Prostate gland (tissue), 2 donors: ENCODE measurements around the gene TBC1D16. TPM values are rescaled to one million over a fixed set of nuclear protein-coding genes. Genes with fewer than 3 reads are reported as not detected.

Experiments
- DNase-seq: peaks from one replicate; pipeline ENCODE4 v3.0.0-alpha.2; 2019; ENCODE audit warnings: low spot score
- H3K27ac ChIP-seq, 2 donors: fragments of 200-600 bp; sonication (generic); 2 replicates each; pipeline ENCODE4 v1.5.1; 2017 to 2019
- H3K27me3 ChIP-seq: fragments of 200-600 bp; sonication (generic); replicated peaks from 2 replicates; pipeline ENCODE4 v1.5.1; 2019; ENCODE audit not compliant: insufficient read depth
- H3K36me3 ChIP-seq, 2 donors: fragments of 200-600 bp; sonication (generic); 1 replicate in 1 of 2; 2 replicates in 1 of 2; pipeline versions ENCODE4 v1.5.1 to v1.8.1; 2017 to 2019
- H3K4me1 ChIP-seq: fragments of 200-600 bp; sonication (generic); replicated peaks from 2 replicates; pipeline ENCODE4 v1.5.1; 2019
- H3K4me3 ChIP-seq, 2 donors: fragments of 200-600 bp; sonication (generic); 2 replicates each; pipeline ENCODE4 v1.5.1; 2017 to 2019
- H3K9me3 ChIP-seq: fragments of 200-600 bp; sonication (generic); 2 replicates; pipeline ENCODE4 v1.5.1; 2017
- POLR2A ChIP-seq: fragments of 450-650 bp; IDR thresholded peaks from one replicate; pipeline ENCODE4 v1.6.1; 2016; ENCODE audit warnings: antibody characterized with exemption, mild to moderate bottlenecking
- POLR2AphosphoS5 ChIP-seq: sonication (generic); formaldehyde crosslinking; IDR thresholded peaks from one replicate; pipeline ENCODE4 v1.6.1; 2017; ENCODE audit warnings: antibody characterized with exemption
- WGBS: methylation state at CpG from one replicate; pipeline ENCODE4 v1.1.5; 2018; 5-methylcytosine and 5-hydroxymethylcytosine counted together
- intact Hi-C: fragments of 100-400 bp; cut with DNase I; formaldehyde crosslinking; loops from one replicate; pipeline ENCODE4 v1.14.2; 2022
- total RNA-seq, 2 donors: library from RNA; depleted of rRNA; stranded (reverse); fragments of >200 nt; gene quantifications; one replicate each; pipeline ENCODE4 v1.1.0, GENCODE V29; 2016
- TF ChIP-seq, protein P1 (sequence below), 4 experiments: fragments of 200-600 bp in 2 of 4; fragments of 450-650 bp in 2 of 4; sonication (generic) in 2 of 4; IDR thresholded peaks; 1 replicate in 3 of 4; 2 replicates in 1 of 4; pipeline ENCODE4 v1.5.1; 2016 to 2019; ENCODE audit warnings: antibody characterized with exemption in 4 of 4, mild to moderate bottlenecking in 2 of 4, moderate library complexity in 2 of 4

Gene TBC1D16
- total RNA-seq, 2 donors from 2014 or later = 29.1 to 41.9 TPM

DNA sequence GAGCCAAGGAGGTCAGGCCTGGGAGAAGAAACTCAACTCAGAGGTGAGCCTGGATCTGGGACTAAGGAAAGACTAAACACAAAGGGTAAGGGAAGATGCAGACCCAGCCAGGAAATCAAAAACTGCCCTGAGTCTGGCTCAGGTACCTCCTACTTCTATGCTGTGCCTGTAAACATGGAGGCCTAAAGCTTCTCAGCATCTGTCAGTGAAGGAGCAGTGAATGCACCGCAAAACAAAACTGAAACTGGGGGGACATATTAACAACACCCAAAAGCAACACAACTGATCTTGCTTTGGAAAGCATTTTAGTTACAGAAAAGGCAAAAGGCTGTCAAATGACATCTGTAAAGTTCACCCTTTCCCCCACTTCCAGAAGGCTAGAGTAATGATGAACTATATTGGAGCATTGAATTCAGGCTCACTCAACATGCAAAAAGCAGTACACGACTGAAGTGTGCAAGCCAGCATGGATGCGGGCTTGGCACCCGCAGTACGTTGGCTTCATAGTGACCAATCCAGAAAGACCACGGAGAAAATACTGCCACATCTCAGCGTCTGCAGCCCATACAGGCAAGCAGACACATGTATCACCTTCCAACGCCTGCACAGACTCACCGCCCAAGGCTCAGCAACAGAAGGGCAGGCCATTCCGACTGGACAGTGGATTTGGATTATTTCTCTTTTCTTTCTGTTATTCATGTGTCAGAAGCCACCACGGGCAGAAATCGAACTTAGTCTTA, 3.8 kb downstream of the TBC1D16 start:
- Histone ChIP-seq H3K4me1 (peaks cover 33% of the 10 kb centered on the region), H3K27ac (peak overlapping the region; percentile 79 to 88)
- WGBS = 63% methylated on average over 12 of the region's 12 CpGs

DNA sequence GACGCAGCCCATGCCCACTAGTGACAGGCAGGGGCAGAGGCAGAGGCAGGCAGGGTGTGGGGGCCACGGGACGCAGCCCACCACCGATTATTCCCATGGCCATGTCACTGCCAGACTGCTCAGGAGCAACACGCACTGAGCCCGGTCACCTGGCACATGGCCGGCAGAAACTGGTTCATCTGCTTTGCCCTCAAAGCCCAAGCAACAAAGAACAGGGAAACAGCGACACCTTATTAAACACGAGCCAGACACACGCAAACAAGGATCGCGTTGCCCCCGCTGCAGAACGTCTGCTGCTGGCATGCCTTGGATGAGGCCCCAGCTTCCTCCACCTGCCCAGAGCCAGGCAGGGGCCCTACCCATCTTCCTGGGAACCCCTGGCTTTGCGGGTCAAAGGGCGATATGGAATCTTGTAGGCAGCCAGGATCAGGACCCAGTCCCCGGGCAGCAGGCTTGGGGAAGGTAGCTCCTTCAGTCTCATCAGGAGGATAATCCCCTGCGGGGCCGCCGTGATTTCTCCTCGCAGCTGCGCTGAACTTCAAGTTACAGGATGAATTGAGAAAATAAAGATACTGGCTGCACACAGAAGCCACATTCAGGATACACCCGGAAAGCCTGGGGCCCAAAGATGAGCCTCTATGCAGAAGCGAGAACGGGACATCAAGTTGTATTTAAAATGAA, 4.8 kb downstream of the TBC1D16 start:
- intact Hi-C loops = no loop called here
- H3K36me3 ChIP-seq = no peaks in the 10 kb centered on the region
- peak overlapping the region; percentile 79 to 88 for H3K27ac ChIP-seq

More for the DNA sequence above, 3.8 kb downstream of the TBC1D16 start:
- no peak overlapping the region for H3K4me3 ChIP-seq
- DNase-seq = no peak
- no peaks in the 10 kb centered on the region for H3K27me3 ChIP-seq
- TF ChIP-seq POLR2A = no peak
- TF ChIP-seq, protein P1, sequence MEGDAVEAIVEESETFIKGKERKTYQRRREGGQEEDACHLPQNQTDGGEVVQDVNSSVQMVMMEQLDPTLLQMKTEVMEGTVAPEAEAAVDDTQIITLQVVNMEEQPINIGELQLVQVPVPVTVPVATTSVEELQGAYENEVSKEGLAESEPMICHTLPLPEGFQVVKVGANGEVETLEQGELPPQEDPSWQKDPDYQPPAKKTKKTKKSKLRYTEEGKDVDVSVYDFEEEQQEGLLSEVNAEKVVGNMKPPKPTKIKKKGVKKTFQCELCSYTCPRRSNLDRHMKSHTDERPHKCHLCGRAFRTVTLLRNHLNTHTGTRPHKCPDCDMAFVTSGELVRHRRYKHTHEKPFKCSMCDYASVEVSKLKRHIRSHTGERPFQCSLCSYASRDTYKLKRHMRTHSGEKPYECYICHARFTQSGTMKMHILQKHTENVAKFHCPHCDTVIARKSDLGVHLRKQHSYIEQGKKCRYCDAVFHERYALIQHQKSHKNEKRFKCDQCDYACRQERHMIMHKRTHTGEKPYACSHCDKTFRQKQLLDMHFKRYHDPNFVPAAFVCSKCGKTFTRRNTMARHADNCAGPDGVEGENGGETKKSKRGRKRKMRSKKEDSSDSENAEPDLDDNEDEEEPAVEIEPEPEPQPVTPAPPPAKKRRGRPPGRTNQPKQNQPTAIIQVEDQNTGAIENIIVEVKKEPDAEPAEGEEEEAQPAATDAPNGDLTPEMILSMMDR (IDR thresholded peaks at IDR 0.05) = no peak
- no peak for TF ChIP-seq POLR2AphosphoS5
- H3K9me3 ChIP-seq = no peaks in the 10 kb centered on the region
- no peaks in the 10 kb centered on the region for H3K36me3 ChIP-seq
- intact Hi-C loops = no loop called here

DNA sequence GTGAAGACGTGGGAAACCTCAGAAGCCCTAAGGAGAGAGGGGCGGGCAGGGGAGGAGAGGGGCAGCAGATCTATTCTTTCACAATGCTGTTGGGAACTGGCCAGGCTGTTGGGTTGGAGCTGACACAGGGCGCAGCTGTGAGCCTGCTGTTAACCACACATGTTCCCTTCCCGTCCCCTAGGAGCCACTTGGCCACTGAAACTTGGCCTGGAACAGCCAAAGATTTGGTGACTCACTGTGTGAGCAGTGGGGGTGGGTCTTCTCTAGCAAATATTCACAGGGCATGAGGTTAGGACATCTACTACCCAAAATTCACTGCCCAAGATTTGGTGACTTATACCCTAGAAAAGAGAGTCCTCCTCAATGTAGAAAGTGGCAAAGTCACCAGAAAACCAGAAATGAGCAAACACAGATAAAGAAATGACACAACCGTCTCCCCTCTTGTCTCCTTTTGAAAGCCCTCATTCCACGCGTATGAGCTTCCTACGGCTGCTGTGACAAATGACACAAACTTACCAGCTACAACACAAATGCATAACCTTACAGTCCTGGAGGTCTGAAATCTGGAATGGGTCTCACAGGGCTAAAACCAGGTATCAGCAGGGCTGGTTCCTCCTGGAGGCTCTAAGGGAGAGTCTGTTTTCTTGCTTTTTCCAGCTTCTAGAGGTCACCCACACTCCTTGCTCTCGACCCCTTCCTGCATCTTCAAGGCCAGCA, 6.3 kb downstream of the TBC1D16 start:
- 48% methylated on average over 9 of the region's 9 CpGs for WGBS
- H3K9me3 ChIP-seq = no peaks in the 10 kb centered on the region
- H3K36me3 ChIP-seq = no peaks in the 10 kb centered on the region
- H3K4me3 ChIP-seq = no peak overlapping the region
- DNase-seq = no peak
- peak overlapping the region; percentile 79 to 88 for H3K27ac ChIP-seq
- TF ChIP-seq POLR2AphosphoS5 (peak; percentile 20), POLR2A (no peak)
- intact Hi-C loops = loop anchor here (5.0 kb wide), 1 partner anchor 33 kb away; no protein-coding TSS in a partner anchor
- no peaks in the 10 kb centered on the region for H3K27me3 ChIP-seq
- H3K4me1 ChIP-seq = peaks cover 42% of the 10 kb centered on the region

More for the DNA sequence above, 4.8 kb downstream of the TBC1D16 start:
- TF ChIP-seq POLR2AphosphoS5 = peak; percentile 93
- TF ChIP-seq, protein P1 (IDR thresholded peaks at IDR 0.05) = peak in 3 of 4 experiments; percentile 36 to 58 (median 39)
- no peak for TF ChIP-seq POLR2A
- no peaks in the 10 kb centered on the region for H3K9me3 ChIP-seq
- H3K4me1 ChIP-seq = peaks cover 36% of the 10 kb centered on the region
- peak; percentile 94 for DNase-seq
- H3K4me3 ChIP-seq = no peak overlapping the region
- 47% methylated on average over 23 of the region's 25 CpGs for WGBS
- no peaks in the 10 kb centered on the region for H3K27me3 ChIP-seq

DNA sequence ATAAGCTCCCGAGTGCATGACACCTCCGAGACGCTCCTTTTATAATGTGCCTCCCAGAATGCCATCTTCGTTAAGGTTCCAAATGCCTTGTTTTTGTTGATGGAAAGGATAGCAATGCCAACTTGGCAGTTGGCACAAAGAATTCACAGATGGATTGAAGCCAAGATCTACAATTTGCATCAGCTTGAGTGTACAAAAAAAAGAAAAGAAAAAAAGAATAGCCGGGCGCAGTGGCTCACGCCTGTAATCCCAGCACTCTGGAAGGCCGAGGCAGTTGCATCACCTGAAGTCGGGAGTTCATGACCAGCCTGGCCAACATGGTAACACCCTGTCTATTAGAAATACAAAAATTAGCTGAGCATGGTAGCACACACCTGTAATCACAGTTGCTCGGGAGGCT, 7.6 kb downstream of the TBC1D16 start:
- Histone ChIP-seq H3K27ac (peak overlapping the region; percentile 79 to 88), H3K27me3 (no peaks in the 10 kb centered on the region), H3K4me1 (peaks cover 42% of the 10 kb centered on the region), H3K4me3 (no peak overlapping the region), H3K36me3 (no peaks in the 10 kb centered on the region), H3K9me3 (no peaks in the 10 kb centered on the region)
- no peak for DNase-seq
- 52% methylated on average over 10 of the region's 10 CpGs for WGBS
- intact Hi-C loops = loop anchor here (5.0 kb wide), 1 partner anchor 34 kb away; no protein-coding TSS in a partner anchor
- TF ChIP-seq, protein P1 (IDR thresholded peaks at IDR 0.05) = no peak
- no peak for TF ChIP-seq POLR2A
- TF ChIP-seq POLR2AphosphoS5 = peak; percentile 86

DNA sequence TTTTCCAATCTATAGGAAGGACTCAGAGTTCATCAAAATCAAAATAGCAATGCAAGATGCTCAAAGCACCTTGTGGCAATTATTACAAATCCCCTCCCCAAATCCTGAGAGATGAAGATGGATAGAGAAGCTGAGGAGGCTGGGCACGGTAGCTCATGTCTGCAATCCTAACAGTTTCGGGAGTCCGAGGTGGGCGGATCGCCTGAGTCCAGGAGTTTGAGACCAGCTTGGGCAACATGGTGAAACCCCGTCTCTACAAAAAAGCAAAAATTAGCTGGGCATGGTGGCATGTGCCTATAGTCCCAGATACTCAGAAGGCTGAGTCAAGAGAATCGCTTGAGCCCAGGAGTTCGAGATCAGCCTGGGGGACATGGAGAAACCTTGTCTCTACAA, 8.6 kb downstream of the TBC1D16 start:
- no peaks in the 10 kb centered on the region for H3K36me3 ChIP-seq
- peak overlapping the region; percentile 60 to 88 for H3K27ac ChIP-seq
- 95% methylated on average over 8 of the region's 8 CpGs for WGBS
- intact Hi-C loops = loop anchor here (5.0 kb wide), 1 partner anchor 35 kb away; no protein-coding TSS in a partner anchor
- H3K4me1 ChIP-seq = peaks cover 38% of the 10 kb centered on the region
- H3K9me3 ChIP-seq = no peaks in the 10 kb centered on the region
- DNase-seq = no peak
- H3K4me3 ChIP-seq = no peak overlapping the region
- no peaks in the 10 kb centered on the region for H3K27me3 ChIP-seq
- TF ChIP-seq, protein P1 (IDR thresholded peaks at IDR 0.05) = no peak
- TF ChIP-seq POLR2AphosphoS5 = no peak
- no peak for TF ChIP-seq POLR2A
